Measurements from ENCODE around the gene ZNF691. TPM values are rescaled to one million over a fixed set of nuclear protein-coding genes. Genes with fewer than 3 reads are reported as not detected.

The ZNF691 gene
- total RNA-seq, 1 donor from 2014 or later = 3.7 TPM

DNA sequence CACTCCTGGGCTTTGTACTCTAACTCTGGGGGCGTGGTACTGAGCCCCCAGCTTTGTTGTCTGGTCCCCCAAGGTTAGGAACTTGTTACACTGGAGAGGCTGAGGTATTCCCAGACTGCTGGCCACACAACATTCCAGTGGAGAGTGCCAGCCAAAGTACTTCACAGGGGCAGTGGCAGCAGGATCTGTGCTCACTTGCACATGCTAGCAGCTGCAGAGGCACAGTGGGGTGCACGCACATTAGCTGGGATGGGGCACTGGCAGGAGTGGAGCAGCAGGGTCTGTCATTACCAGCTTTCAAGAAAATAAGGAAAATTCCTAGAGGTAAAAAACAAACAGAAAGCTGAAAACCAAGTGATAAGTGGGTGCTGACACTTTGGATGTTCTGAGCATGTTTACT, 31.0 kb downstream of the ZNF691 start:
- DNase-seq (ENCODE audit: low read depth) = no peak
- no peak overlapping the region for H3K4me3 ChIP-seq (ENCODE audit: low read depth, low read length)
- TF ChIP-seq, protein P1, sequence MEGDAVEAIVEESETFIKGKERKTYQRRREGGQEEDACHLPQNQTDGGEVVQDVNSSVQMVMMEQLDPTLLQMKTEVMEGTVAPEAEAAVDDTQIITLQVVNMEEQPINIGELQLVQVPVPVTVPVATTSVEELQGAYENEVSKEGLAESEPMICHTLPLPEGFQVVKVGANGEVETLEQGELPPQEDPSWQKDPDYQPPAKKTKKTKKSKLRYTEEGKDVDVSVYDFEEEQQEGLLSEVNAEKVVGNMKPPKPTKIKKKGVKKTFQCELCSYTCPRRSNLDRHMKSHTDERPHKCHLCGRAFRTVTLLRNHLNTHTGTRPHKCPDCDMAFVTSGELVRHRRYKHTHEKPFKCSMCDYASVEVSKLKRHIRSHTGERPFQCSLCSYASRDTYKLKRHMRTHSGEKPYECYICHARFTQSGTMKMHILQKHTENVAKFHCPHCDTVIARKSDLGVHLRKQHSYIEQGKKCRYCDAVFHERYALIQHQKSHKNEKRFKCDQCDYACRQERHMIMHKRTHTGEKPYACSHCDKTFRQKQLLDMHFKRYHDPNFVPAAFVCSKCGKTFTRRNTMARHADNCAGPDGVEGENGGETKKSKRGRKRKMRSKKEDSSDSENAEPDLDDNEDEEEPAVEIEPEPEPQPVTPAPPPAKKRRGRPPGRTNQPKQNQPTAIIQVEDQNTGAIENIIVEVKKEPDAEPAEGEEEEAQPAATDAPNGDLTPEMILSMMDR (conservative IDR thresholded peaks at IDR 0.05; ENCODE audit: low read depth, low read length) = no peak

- no peak for DNase-seq (ENCODE audit: low read depth)
- TF ChIP-seq, protein P1 (conservative IDR thresholded peaks at IDR 0.05; ENCODE audit: low read depth, low read length) = no peak
- H3K4me3 ChIP-seq (ENCODE audit: low read depth, low read length) = no peak overlapping the region
Observed at GRCh38 chr1:42880384-42880783, 34.0 kb downstream of the ZNF691 start.

DNA sequence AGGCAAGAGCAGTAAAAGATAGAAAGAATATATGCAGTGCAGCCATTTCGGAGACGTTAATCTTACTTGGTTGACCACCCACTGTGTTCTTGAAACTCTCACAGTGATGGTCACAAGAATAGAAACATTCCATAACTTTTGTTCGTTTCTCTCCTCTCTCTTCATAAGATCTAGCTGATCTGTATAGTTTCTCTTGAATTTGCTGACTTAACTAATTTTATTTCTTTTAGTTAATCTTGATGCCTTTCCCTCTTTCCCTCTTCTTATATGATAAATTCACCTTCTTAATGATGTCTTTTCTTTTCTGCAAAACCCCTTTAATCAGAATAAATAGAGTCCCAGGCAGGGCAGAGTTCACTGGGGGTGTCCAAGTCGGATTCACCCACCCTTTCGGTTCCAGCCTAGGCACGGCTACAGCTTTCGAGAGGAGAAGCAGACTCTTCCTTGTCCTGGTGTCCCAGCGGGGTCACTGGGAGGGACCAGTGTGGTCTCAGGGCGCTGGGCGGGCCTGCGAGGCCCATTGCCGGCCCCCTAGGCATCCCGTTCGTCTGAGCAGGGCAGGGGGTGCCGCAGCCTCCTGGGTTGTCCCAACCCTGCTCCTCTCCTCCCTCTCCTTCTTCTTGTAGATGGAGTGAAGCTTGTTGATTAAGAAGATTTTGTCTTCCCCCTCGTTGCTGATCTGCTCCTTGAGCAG, 39.8 kb downstream of the ZNF691 start:
- no peak for DNase-seq (ENCODE audit: low read depth)
- TF ChIP-seq, protein P1 (conservative IDR thresholded peaks at IDR 0.05; ENCODE audit: low read depth, low read length) = no peak
- no peak overlapping the region for H3K4me3 ChIP-seq (ENCODE audit: low read depth, low read length)

DNA sequence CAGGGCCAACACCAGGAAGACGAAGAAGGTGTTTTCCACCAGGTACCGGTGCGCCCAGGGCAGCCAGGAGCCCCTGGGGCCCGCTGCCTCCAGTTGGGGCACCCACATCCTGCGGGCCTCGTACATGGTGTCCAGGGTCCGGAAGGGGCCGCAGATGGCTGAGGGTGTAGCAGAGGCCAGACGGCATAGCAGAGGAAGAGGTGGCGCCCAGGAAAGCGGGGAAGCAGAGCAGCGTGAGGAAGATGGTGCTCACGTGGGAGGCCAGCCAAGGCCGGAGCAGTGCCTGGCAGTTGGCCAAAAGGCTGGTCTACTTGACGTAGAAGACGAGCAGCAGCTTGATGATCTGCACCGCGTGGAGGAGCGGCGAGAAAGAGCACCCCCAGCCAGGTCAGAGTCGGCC, 40.4 kb downstream of the ZNF691 start:
- TF ChIP-seq, protein P1 (conservative IDR thresholded peaks at IDR 0.05; ENCODE audit: low read depth, low read length) = no peak
- DNase-seq (ENCODE audit: low read depth) = no peak
- no peak overlapping the region for H3K4me3 ChIP-seq (ENCODE audit: low read depth, low read length)

GRCh38 chr1:42887366-42887765, 41.0 kb downstream of the ZNF691 start:
- TF ChIP-seq, protein P1 (conservative IDR thresholded peaks at IDR 0.05; ENCODE audit: low read depth, low read length) = no peak
- no peak overlapping the region for H3K4me3 ChIP-seq (ENCODE audit: low read depth, low read length)
- no peak for DNase-seq (ENCODE audit: low read depth)

GRCh38 chr1:42888013-42888633, 41.7 kb downstream of the ZNF691 start:
- TF ChIP-seq, protein P1 (conservative IDR thresholded peaks at IDR 0.05; ENCODE audit: low read depth, low read length) = no peak
- H3K4me3 ChIP-seq (ENCODE audit: low read depth, low read length) = no peak overlapping the region
- no peak for DNase-seq (ENCODE audit: low read depth)

DNA sequence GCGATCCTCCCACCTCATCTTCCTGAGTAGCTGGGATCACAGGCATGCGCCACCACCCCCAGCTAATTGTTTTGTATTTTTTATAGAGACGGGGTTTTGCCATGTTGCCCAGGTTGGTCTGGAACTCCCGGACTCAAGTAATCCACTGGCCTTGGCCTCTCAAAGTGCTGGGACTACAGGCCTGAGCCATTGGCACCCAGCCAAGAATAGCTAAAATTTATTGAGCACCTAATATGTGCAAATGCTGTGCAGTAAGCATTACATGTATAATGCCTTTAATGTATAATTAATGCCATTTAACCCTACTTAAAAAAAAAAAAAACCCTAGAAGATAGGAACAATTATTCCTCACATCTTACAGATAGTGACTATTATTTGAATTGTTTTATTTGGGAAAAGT, 42.9 kb downstream of the ZNF691 start:
- no peak for DNase-seq (ENCODE audit: low read depth)
- TF ChIP-seq, protein P1 (conservative IDR thresholded peaks at IDR 0.05; ENCODE audit: low read depth, low read length) = no peak
- H3K4me3 ChIP-seq (ENCODE audit: low read depth, low read length) = no peak overlapping the region
